SK-N-SH (cell line): ENCODE results near the gene FHIP2A. TPM values are rescaled to one million over a fixed set of nuclear protein-coding genes. Genes with fewer than 3 reads are reported as not detected.

Source experiments
- CTCF ChIA-PET: fragments of 300-600, 350-600 bp; formaldehyde crosslinking; extraction: SDS; loops from one replicate; lab custom pipeline; 2021; lab: Yijun Ruan, JAX
- POLR2A ChIA-PET: fragments of 350-600 bp; sonication (Branson Sonifier 250); formaldehyde crosslinking; extraction: SDS; loops from one replicate; lab custom pipeline; 2020; ENCODE audit warnings: antibody characterized with exemption, inconsistent platforms; lab: Yijun Ruan, JAX
- DNase-seq: peaks from one replicate; pipeline ENCODE4 v3.0.0; 2012
- H2AFZ ChIP-seq: fragments of 200-600 bp; sonication (generic); 2 replicates; pipeline ENCODE4 v1.8.1; 2016; ENCODE audit warnings: antibody characterized with exemption, mild to moderate bottlenecking, low read depth
- H3F3A ChIP-seq: fragments of 200-600 bp; sonication (generic); replicated peaks from 2 replicates; pipeline ENCODE3; 2016; ENCODE audit warnings: antibody characterized with exemption, mild to moderate bottlenecking; ENCODE audit not compliant: insufficient read depth
- H3K27ac ChIP-seq, 2 experiments: fragments of 200-500 bp in 1 of 2; fragments of 200-600 bp in 1 of 2; sonication (Bioruptor generic) in 1 of 2; sonication (generic), shearing (Covaris generic) in 1 of 2; 2 replicates each; pipeline versions ENCODE4 v1.5.1 to v1.6.1; 2014 to 2016; ENCODE audit warnings: low read depth in 2 of 2, inconsistent platforms in 1 of 2, low read length in 1 of 2, mild to moderate bottlenecking in 1 of 2, mixed read lengths in 1 of 2
- H3K27me3 ChIP-seq: fragments of 200-600 bp; sonication (generic), shearing (Covaris generic); 2 replicates; pipeline ENCODE4 v1.6.1; 2016; ENCODE audit warnings: mixed run types; ENCODE audit not compliant: insufficient read depth
- H3K36me3 ChIP-seq, 2 experiments: fragments of 200-500 bp in 1 of 2; fragments of 200-600 bp in 1 of 2; sonication (Bioruptor generic) in 1 of 2; sonication (generic) in 1 of 2; replicated peaks in 1 of 2; 2 replicates each; pipeline versions ENCODE3 to v1.5.1; 2014 to 2016; ENCODE audit warnings: low read length in 1 of 2, mild to moderate bottlenecking in 1 of 2; ENCODE audit not compliant: insufficient read depth in 2 of 2, control insufficient read depth in 1 of 2
- H3K4me1 ChIP-seq, 2 experiments: fragments of 200-500 bp in 1 of 2; fragments of 200-600 bp in 1 of 2; sonication (Bioruptor generic) in 1 of 2; sonication (generic), shearing (Covaris generic) in 1 of 2; 2 replicates each; pipeline versions ENCODE4 v1.5.1 to v1.6.1; 2014 to 2016; ENCODE audit warnings: low read depth in 1 of 2, low read length in 1 of 2, mixed run types in 1 of 2; ENCODE audit not compliant: insufficient read depth in 2 of 2, control insufficient read depth in 1 of 2
- H3K4me2 ChIP-seq: fragments of 200-600 bp; sonication (generic), shearing (Covaris generic); 2 replicates; pipeline ENCODE4 v1.6.1; 2017; ENCODE audit warnings: mixed run types
- H3K4me3 ChIP-seq, 2 experiments: fragments of 200-500 bp in 1 of 2; fragments of 200-600 bp in 1 of 2; sonication (Bioruptor generic) in 1 of 2; sonication (generic), shearing (Covaris generic) in 1 of 2; 2 replicates each; pipeline versions ENCODE4 v1.5.1 to v1.8.1; 2014 to 2016; ENCODE audit warnings: low read depth in 2 of 2, inconsistent platforms in 1 of 2, low read length in 1 of 2, mild to moderate bottlenecking in 1 of 2, mixed read lengths in 1 of 2, moderate library complexity in 1 of 2
- H3K79me2 ChIP-seq: fragments of 200-600 bp; sonication (generic); 2 replicates; pipeline ENCODE4 v1.8.1; 2017; ENCODE audit warnings: mild to moderate bottlenecking; ENCODE audit not compliant: insufficient read depth
- H3K9ac ChIP-seq: fragments of 200-600 bp; sonication (generic); 2 replicates; pipeline ENCODE4 v1.6.1; 2017; ENCODE audit warnings: mixed run types
- H3K9me2 ChIP-seq: fragments of 200-600 bp; sonication (generic); 2 replicates; pipeline ENCODE4 v1.6.1; 2017; ENCODE audit warnings: mixed run types
- H3K9me3 ChIP-seq: fragments of 200-600 bp; sonication (generic); 2 replicates; pipeline ENCODE4 v1.6.1; 2017; ENCODE audit warnings: mixed run types, mild to moderate bottlenecking, moderate library complexity
- H4K20me1 ChIP-seq: fragments of 200-600 bp; sonication (generic); 2 replicates; pipeline ENCODE4 v1.6.1; 2017; ENCODE audit warnings: mild to moderate bottlenecking, mixed run types; ENCODE audit not compliant: insufficient read depth
- CHD2 ChIP-seq: fragments of 150-350 bp; IDR thresholded peaks from 2 replicates; pipeline ENCODE4 v1.6.1; 2018; ENCODE audit warnings: low read length; ENCODE audit not compliant: partially characterized antibody
- CTCF ChIP-seq: fragments of 200-600 bp; sonication (generic); IDR thresholded peaks from 2 replicates; pipeline ENCODE4 v1.6.1; 2017; ENCODE audit warnings: antibody characterized with exemption, mild to moderate bottlenecking, moderate library complexity
- EZH2phosphoT487 ChIP-seq: fragments of 200-600 bp; sonication (generic); IDR thresholded peaks from 2 replicates; pipeline ENCODE4 v1.6.1; 2017; ENCODE audit warnings: low read depth, mixed run types, mild to moderate bottlenecking, antibody characterized with exemption, moderate library complexity, borderline replicate concordance
- FOSL2 ChIP-seq: IDR thresholded peaks from 2 replicates; pipeline ENCODE4 v1.4.0; 2012; ENCODE audit warnings: low read depth, mild to moderate bottlenecking, moderate library complexity, borderline replicate concordance
- GABPA ChIP-seq: IDR thresholded peaks from 2 replicates; pipeline ENCODE4 v1.4.0; 2012; ENCODE audit warnings: low read depth, mild to moderate bottlenecking
- JUND ChIP-seq: IDR thresholded peaks from 2 replicates; pipeline ENCODE4 v1.4.0; 2012
- MAX ChIP-seq: IDR thresholded peaks from 2 replicates; pipeline ENCODE4 v1.4.0; 2012; ENCODE audit warnings: low read depth
- RCOR1 ChIP-seq: fragments of 150-350 bp; IDR thresholded peaks from 2 replicates; pipeline ENCODE4 v1.6.1; 2017; ENCODE audit warnings: antibody characterized with exemption, low read length
- RFX5 ChIP-seq: IDR thresholded peaks from 2 replicates; pipeline ENCODE4 v1.6.1; 2012; ENCODE audit warnings: mild to moderate bottlenecking, improper control_type of control experiment, low read length
- RXRA ChIP-seq: IDR thresholded peaks from 2 replicates; pipeline ENCODE4 v1.4.0; 2012; ENCODE audit warnings: low read depth, mild to moderate bottlenecking, borderline replicate concordance
- SIN3A ChIP-seq: IDR thresholded peaks from 2 replicates; pipeline ENCODE4 v1.6.1; 2012; ENCODE audit warnings: low read depth, mild to moderate bottlenecking, low read length, moderate library complexity, borderline replicate concordance
- SMC3 ChIP-seq: IDR thresholded peaks from 2 replicates; pipeline ENCODE4 v1.6.1; 2012; ENCODE audit warnings: low read depth, low read length, improper control_type of control experiment
- TCF12 ChIP-seq: IDR thresholded peaks from 2 replicates; pipeline ENCODE4 v1.4.0; 2012
- TEAD4 ChIP-seq: IDR thresholded peaks from 2 replicates; pipeline ENCODE4 v1.4.0; 2012; ENCODE audit warnings: mild to moderate bottlenecking, borderline replicate concordance; ENCODE audit not compliant: insufficient read depth
- YY1 ChIP-seq: IDR thresholded peaks from 2 replicates; pipeline ENCODE4 v1.4.0; 2012; ENCODE audit warnings: low read depth, mild to moderate bottlenecking
- WGBS: methylation state at CpG from one replicate; pipeline ENCODE4 v1.1.6; 2017; ENCODE audit warnings: low lambda C conversion rate; 5-methylcytosine and 5-hydroxymethylcytosine counted together
- polyA plus RNA-seq, 3 experiments: library from polyadenylated mRNA; depleted of rRNA; stranded (reverse); fragments of >200 nt; gene quantifications; 2 replicates each; pipeline ENCODE4 v1.2.3, GENCODE V29; 2012

Gene FHIP2A
- polyA plus RNA-seq, 1 of the 3 experiments (the other 2 are of a cell fraction): 6.1 TPM

GRCh38 chr10:114819322-114819721, 2.3 kb upstream of the FHIP2A start:
- Histone ChIP-seq H3K9me2 (no peaks in the 10 kb centered on the region), H3K9me3 (no peaks in the 10 kb centered on the region), H2AFZ (no peak overlapping the region), H3K4me2 (no peak overlapping the region), H3K9ac (no peak overlapping the region), H3F3A (peaks cover 12% of the 10 kb centered on the region), H3K79me2 (peaks cover 25% of the 10 kb centered on the region), H4K20me1 (no peaks in the 10 kb centered on the region), H3K4me1 (peaks cover 0 to 3% of the 10 kb centered on the region in 2 experiments; a peak in 2 of 4 replicates), H3K4me3 (no peak overlapping the region), H3K36me3 (peaks cover 0 to 4% of the 10 kb centered on the region in 2 experiments)
- ChIA-PET CTCF (no interaction called here), POLR2A (no interaction called here)
- 90% methylated on average over 1 of the region's 1 CpG for WGBS
- TF ChIP-seq RFX5 (no peak), EZH2phosphoT487 (no peak), RCOR1 (no peak), TCF12 (no peak), TEAD4 (no peak), MAX (no peak), RXRA (no peak), JUND (no peak), YY1 (no peak), FOSL2 (no peak), CTCF (no peak), CHD2 (no peak), SMC3 (no peak)
- TF ChIP-seq, all 33 proteins: peak for 0
- H3K27ac ChIP-seq: no peak overlapping the region
- H3K27me3 ChIP-seq: no peaks in the 10 kb centered on the region
- no peak for DNase-seq

GRCh38 chr10:114821915-114822443, 399 bp downstream of the FHIP2A start:
- H3K79me2 ChIP-seq: peaks cover 44% of the 10 kb centered on the region
- peaks cover 0 to 4% of the 10 kb centered on the region in 2 experiments for H3K36me3 ChIP-seq
- peak; percentile 81 for DNase-seq
- no peaks in the 10 kb centered on the region for H3K27me3 ChIP-seq
- H3K9ac ChIP-seq: peak overlapping the region; percentile 96
- no peak overlapping the region for H2AFZ ChIP-seq
- peak overlapping the region; percentile 71 to 87 for H3K4me3 ChIP-seq
- H3K4me2 ChIP-seq: peak overlapping the region; percentile 77
- ChIA-PET POLR2A (interaction anchor here (0.6 to 1.0 kb wide), 5 partner anchors 9 to 624 kb away, joined by 3 to 4 read pairs (median 3); no protein-coding TSS in a partner anchor), CTCF (interaction anchor here (0.6 to 4.2 kb wide), 48 partner anchors 9 to 1327 kb away, joined by 3 to 70 read pairs (median 3); no protein-coding TSS in a partner anchor)
- peaks cover 32% of the 10 kb centered on the region for H3F3A ChIP-seq
- H4K20me1 ChIP-seq: peaks cover 4% of the 10 kb centered on the region; the same call in 1 of the 2 replicates
- TF ChIP-seq SIN3A: peak; percentile 6; the same call in 1 of the 2 replicates
- TF ChIP-seq GABPA: no peak
- no peak for TF ChIP-seq JUND
- no peak for TF ChIP-seq SMC3
- H3K27ac ChIP-seq: peak overlapping the region; percentile 88 to 99
- peaks cover 0 to 18% of the 10 kb centered on the region in 2 experiments for H3K4me1 ChIP-seq
- no CpG with 5 or more reads among the region's 60 CpGs for WGBS
- H3K9me2 ChIP-seq: no peaks in the 10 kb centered on the region
- H3K9me3 ChIP-seq: no peaks in the 10 kb centered on the region
